ENCODE results near the gene FAHD1.

DNA sequence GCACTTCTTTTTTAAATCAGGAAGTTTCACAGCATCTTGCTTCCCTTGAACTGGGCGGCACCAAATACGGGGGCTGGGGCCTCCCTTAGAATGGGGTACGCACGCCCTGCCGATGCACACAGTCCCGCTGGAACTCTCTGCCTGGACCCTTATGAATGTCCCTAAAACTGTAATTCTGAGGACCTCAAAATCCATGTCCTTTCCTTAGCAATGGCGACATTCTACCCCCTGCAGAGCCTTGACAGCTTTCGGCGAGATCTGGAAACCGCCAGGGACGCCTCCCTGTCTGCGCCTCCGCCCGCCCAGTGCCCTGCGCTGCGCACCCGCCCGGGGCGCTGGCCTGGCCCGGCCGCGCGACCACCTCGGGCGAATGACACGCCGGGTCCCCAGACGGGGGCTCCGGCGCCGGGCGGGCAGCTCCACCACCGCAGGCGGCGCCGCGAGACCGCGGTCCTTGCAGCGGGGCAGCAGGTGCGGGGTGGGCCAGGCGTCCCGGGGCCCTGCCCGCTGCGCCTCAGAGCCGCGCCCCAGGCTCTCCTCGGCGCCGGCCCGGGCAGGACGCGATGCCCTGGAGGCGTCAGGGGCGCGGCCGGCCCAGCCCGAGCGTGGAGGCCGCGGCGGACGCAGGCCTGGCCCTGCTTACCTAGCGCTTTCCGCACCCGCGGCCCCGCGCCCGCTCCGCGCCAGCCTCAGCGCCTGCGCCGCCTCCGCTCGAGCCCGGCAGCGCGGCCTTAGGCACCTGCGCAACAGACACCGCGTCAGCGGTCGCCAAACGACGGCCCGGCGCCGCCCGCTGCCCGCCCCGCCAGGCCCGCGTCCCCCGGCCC lies 929 bp upstream of the FAHD1 start:
- TF ChIP-seq, protein P1, sequence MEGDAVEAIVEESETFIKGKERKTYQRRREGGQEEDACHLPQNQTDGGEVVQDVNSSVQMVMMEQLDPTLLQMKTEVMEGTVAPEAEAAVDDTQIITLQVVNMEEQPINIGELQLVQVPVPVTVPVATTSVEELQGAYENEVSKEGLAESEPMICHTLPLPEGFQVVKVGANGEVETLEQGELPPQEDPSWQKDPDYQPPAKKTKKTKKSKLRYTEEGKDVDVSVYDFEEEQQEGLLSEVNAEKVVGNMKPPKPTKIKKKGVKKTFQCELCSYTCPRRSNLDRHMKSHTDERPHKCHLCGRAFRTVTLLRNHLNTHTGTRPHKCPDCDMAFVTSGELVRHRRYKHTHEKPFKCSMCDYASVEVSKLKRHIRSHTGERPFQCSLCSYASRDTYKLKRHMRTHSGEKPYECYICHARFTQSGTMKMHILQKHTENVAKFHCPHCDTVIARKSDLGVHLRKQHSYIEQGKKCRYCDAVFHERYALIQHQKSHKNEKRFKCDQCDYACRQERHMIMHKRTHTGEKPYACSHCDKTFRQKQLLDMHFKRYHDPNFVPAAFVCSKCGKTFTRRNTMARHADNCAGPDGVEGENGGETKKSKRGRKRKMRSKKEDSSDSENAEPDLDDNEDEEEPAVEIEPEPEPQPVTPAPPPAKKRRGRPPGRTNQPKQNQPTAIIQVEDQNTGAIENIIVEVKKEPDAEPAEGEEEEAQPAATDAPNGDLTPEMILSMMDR (IDR thresholded peaks at IDR 0.05) = no peak
- no peak for TF ChIP-seq POLR2AphosphoS5 (IDR thresholded peaks at IDR 0.05; ENCODE audit: insufficient read depth in 1 of 2, low read depth in 1 of 2)
- no peak for TF ChIP-seq POLR2A (IDR thresholded peaks at IDR 0.05)
